ENCODE data around the gene IMMT. TPM values are rescaled to one million over a fixed set of nuclear protein-coding genes. Genes with fewer than 3 reads are reported as not detected.
A peak's percentile ranks its signal among the peaks of the same experiment; 100 is the strongest.

Gene IMMT
- total RNA-seq, 6 experiments from 2014 or later, result 83.0 to 93.4 (median 87.6) TPM

GRCh38 chr2:86123328-86123925, 71.8 kb downstream of the IMMT start:
- Mint-ChIP-seq H3K4me1 (ENCODE audit: low read depth) (no peaks in the 10 kb centered on the region), H3K27ac (no peak overlapping the region), H3K36me3 (ENCODE audit: low read depth) (peaks cover 47% of the 10 kb centered on the region), H3K9me3 (no peaks in the 10 kb centered on the region), H3K4me3 (no peak overlapping the region), H3K27me3 (ENCODE audit: insufficient read depth) (peaks cover 2% of the 10 kb centered on the region; the same call in 1 of the 2 replicates)
- DNase-seq, result no peak
- TF ChIP-seq CTCF (IDR thresholded peaks at IDR 0.05), result no peak

- Mint-ChIP-seq H3K36me3 (ENCODE audit: low read depth) (peaks cover 59% of the 10 kb centered on the region), H3K27me3 (ENCODE audit: insufficient read depth) (peaks cover 2% of the 10 kb centered on the region; the same call in 1 of the 2 replicates), H3K27ac (no peak overlapping the region), H3K9me3 (no peaks in the 10 kb centered on the region), H3K4me1 (ENCODE audit: low read depth) (peaks cover 24% of the 10 kb centered on the region), H3K4me3 (no peak overlapping the region)
- no peak for DNase-seq
- TF ChIP-seq CTCF (IDR thresholded peaks at IDR 0.05), result no peak
Measured at GRCh38 chr2:86118130-86118529, 77.1 kb downstream of the IMMT start.

- DNase-seq, result no peak
Measured at GRCh38 chr2:86107031-86107430, 88.2 kb downstream of the IMMT start.

GRCh38 chr2:86105969-86106945, 89.0 kb downstream of the IMMT start, which contains the start of gene PTCD3:
PTCD3 (plus strand) TSS chr2:86106235; CDS start chr2:86106248, 13 bp downstream.
- 0 out of 2 replicates have a peak, but pooled peaks have one; percentile 13 for TF ChIP-seq CTCF (IDR thresholded peaks at IDR 0.05)
- peaks cover 61% of the 10 kb centered on the region for H3K36me3 Mint-ChIP-seq (ENCODE audit: low read depth)

More at GRCh38 chr2:86107031-86107430, 88.2 kb downstream of the IMMT start:
- TF ChIP-seq CTCF (IDR thresholded peaks at IDR 0.05), result no peak
- peaks cover 56% of the 10 kb centered on the region for H3K36me3 Mint-ChIP-seq (ENCODE audit: low read depth)
- H3K4me3 Mint-ChIP-seq, result peak overlapping the region; percentile 94
- peaks cover 2% of the 10 kb centered on the region; the same call in 1 of the 2 replicates for H3K27me3 Mint-ChIP-seq (ENCODE audit: insufficient read depth)
- no peaks in the 10 kb centered on the region for H3K9me3 Mint-ChIP-seq
- peaks cover 61% of the 10 kb centered on the region for H3K4me1 Mint-ChIP-seq (ENCODE audit: low read depth)
- peak overlapping the region; percentile 92 for H3K27ac Mint-ChIP-seq

GRCh38 chr2:86105252-86105968, 89.9 kb downstream of the IMMT start, which contains the start of gene POLR1A:
POLR1A (minus strand) TSS chr2:86105886; CDS start chr2:86105776, 110 bp downstream.
- H3K27me3 Mint-ChIP-seq (ENCODE audit: insufficient read depth), result peaks cover 2% of the 10 kb centered on the region; the same call in 1 of the 2 replicates
- peak; percentile 45; the same call in 1 of the 2 replicates for TF ChIP-seq CTCF (IDR thresholded peaks at IDR 0.05)
- peaks cover 52% of the 10 kb centered on the region for H3K36me3 Mint-ChIP-seq (ENCODE audit: low read depth)
- H3K27ac Mint-ChIP-seq, result peak within 1 kb of the TSS; percentile 92
- H3K4me3 Mint-ChIP-seq, result peak within 1 kb of the TSS; percentile 94
- H3K9me3 Mint-ChIP-seq, result no peaks in the 10 kb centered on the region
- peaks cover 65% of the 10 kb centered on the region for H3K4me1 Mint-ChIP-seq (ENCODE audit: low read depth)
- peak; percentile 88 for DNase-seq

More at GRCh38 chr2:86105969-86106945, 89.0 kb downstream of the IMMT start, which contains the start of gene PTCD3:
- no peaks in the 10 kb centered on the region for H3K9me3 Mint-ChIP-seq
- peak; percentile 95 for DNase-seq
- peaks cover 2% of the 10 kb centered on the region; the same call in 1 of the 2 replicates for H3K27me3 Mint-ChIP-seq (ENCODE audit: insufficient read depth)
- H3K4me3 Mint-ChIP-seq, result peak within 1 kb of the TSS; percentile 94
- peaks cover 67% of the 10 kb centered on the region for H3K4me1 Mint-ChIP-seq (ENCODE audit: low read depth)
- peak within 1 kb of the TSS; percentile 92 for H3K27ac Mint-ChIP-seq

Data from HFFc6 (cell line).